ENCODE measurements around the gene ASTL.

DNA sequence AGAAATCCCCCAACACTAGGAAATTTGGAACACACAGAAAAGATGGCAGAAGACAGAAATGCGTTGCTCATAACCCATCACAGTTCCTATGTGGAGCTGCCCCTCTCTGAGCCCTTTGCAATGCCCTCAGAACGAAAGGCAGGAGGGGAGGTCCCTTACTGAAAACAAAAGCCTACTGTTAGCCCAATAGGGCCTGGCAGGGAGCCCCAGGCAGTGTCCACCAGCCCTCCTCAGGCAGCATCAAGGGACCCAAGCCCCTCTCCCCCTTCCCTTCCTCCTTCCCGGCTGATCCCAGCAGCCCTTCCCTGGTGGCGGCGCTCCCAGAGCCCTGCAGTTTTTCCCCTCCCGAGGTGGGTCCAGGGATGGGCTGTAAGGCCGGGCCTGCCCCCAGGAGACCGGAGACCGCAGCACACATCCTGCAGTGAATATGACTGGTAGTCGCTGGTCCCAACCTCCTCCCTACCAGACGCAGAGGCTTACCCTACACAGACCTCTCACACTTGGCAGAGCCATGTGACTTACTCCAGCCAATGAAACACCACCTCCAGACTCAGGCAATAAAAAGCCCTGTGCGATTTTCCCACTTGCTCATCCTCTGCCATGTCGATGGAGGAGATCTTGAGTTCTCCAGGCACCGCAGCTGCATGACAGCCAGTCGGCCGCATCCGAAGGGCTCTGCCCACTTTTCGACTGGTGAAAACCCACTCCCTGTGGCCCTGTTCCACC is 26.3 kb upstream of the ASTL start:
- TF ChIP-seq, protein P1, sequence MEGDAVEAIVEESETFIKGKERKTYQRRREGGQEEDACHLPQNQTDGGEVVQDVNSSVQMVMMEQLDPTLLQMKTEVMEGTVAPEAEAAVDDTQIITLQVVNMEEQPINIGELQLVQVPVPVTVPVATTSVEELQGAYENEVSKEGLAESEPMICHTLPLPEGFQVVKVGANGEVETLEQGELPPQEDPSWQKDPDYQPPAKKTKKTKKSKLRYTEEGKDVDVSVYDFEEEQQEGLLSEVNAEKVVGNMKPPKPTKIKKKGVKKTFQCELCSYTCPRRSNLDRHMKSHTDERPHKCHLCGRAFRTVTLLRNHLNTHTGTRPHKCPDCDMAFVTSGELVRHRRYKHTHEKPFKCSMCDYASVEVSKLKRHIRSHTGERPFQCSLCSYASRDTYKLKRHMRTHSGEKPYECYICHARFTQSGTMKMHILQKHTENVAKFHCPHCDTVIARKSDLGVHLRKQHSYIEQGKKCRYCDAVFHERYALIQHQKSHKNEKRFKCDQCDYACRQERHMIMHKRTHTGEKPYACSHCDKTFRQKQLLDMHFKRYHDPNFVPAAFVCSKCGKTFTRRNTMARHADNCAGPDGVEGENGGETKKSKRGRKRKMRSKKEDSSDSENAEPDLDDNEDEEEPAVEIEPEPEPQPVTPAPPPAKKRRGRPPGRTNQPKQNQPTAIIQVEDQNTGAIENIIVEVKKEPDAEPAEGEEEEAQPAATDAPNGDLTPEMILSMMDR (conservative IDR thresholded peaks at IDR 0.05 in 1 of 2, IDR thresholded peaks at IDR 0.05 in 1 of 2; ENCODE audit: extremely low read depth in 1 of 2, insufficient read depth in 1 of 2, low read depth in 1 of 2, low read length in 2 of 2): no peak
- no peak for TF ChIP-seq EZH2 (IDR thresholded peaks at IDR 0.05; ENCODE audit: borderline replicate concordance, low read length)

Measured in mammary epithelial cell (primary cell).